Neural crest cell (in vitro differentiated cells): ENCODE results near the gene WDR33. TPM values are rescaled to one million over a fixed set of nuclear protein-coding genes. Genes with fewer than 3 reads are reported as not detected.

ENCODE experiments used
- DNase-seq: peaks from one replicate; pipeline ENCODE4 v3.0.0; 2021; ENCODE audit warnings: low read depth, mixed read lengths, low spot score
- H3K27ac Mint-ChIP-seq: one replicate; pipeline ENCODE4 v1.8.0; 2021; ENCODE audit warnings: mild to moderate bottlenecking, mixed read lengths; ENCODE audit not compliant: unreplicated experiment
- H3K27me3 Mint-ChIP-seq: 2 replicates; pipeline ENCODE4 v1.8.0; 2021; ENCODE audit warnings: low read depth, mild to moderate bottlenecking, mixed read lengths
- H3K36me3 Mint-ChIP-seq: 2 replicates; pipeline ENCODE4 v1.8.0; 2021; ENCODE audit warnings: low read depth, mild to moderate bottlenecking, mixed read lengths
- H3K4me1 Mint-ChIP-seq: 2 replicates; pipeline ENCODE4 v1.8.0; 2021; ENCODE audit warnings: mixed read lengths
- H3K4me3 Mint-ChIP-seq: one replicate; pipeline ENCODE4 v1.8.0; 2021; ENCODE audit warnings: mild to moderate bottlenecking, mixed read lengths
- H3K9me3 Mint-ChIP-seq: 2 replicates; pipeline ENCODE4 v1.8.0; 2021; ENCODE audit warnings: mixed read lengths
- total RNA-seq: library from RNA; stranded (reverse); gene quantifications from 2 replicates; pipeline ENCODE4 v1.2.1, GENCODE V29; 2021
- TF ChIP-seq, protein P1 (sequence below): fragments of 200-600 bp; sonication (generic); conservative IDR thresholded peaks from 2 replicates; pipeline ENCODE4 v1.5.0; 2021; ENCODE audit warnings: antibody characterized with exemption, mild to moderate bottlenecking

Gene WDR33
- total RNA-seq, 1 donor from 2014 or later = 72.4 TPM

DNA sequence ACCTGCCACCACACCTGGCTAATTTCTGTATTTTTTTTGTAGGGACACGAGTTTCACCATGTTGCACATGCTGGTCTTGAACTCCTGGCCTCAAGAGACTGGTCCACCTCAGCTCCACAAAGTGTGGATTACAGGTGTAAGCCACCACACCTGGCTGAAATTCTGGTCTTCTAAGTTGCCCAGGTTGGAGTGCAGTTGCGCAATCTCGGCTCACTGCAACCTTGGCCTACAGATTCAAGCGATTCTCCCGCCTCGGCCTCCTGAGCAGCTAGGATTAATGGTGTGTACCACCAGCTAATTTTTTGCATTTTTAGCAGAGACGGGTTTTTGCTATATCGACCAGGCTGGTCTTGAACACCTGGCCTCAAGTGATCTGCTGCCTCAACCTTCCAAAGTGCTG, 41.4 kb upstream of the WDR33 start:
- TF ChIP-seq, protein P1, sequence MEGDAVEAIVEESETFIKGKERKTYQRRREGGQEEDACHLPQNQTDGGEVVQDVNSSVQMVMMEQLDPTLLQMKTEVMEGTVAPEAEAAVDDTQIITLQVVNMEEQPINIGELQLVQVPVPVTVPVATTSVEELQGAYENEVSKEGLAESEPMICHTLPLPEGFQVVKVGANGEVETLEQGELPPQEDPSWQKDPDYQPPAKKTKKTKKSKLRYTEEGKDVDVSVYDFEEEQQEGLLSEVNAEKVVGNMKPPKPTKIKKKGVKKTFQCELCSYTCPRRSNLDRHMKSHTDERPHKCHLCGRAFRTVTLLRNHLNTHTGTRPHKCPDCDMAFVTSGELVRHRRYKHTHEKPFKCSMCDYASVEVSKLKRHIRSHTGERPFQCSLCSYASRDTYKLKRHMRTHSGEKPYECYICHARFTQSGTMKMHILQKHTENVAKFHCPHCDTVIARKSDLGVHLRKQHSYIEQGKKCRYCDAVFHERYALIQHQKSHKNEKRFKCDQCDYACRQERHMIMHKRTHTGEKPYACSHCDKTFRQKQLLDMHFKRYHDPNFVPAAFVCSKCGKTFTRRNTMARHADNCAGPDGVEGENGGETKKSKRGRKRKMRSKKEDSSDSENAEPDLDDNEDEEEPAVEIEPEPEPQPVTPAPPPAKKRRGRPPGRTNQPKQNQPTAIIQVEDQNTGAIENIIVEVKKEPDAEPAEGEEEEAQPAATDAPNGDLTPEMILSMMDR = no peak
- H3K4me1 Mint-ChIP-seq = peaks cover 26% of the 10 kb centered on the region
- no peak overlapping the region for H3K27ac Mint-ChIP-seq
- DNase-seq = no peak
- no peaks in the 10 kb centered on the region for H3K27me3 Mint-ChIP-seq
- no peak overlapping the region for H3K4me3 Mint-ChIP-seq
- no peaks in the 10 kb centered on the region for H3K9me3 Mint-ChIP-seq
- H3K36me3 Mint-ChIP-seq = peaks cover 11% of the 10 kb centered on the region

GRCh38 chr2:127847931-127848330, 37.0 kb upstream of the WDR33 start:
- H3K27ac Mint-ChIP-seq = no peak overlapping the region
- no peak overlapping the region for H3K4me3 Mint-ChIP-seq
- no peaks in the 10 kb centered on the region for H3K9me3 Mint-ChIP-seq
- H3K27me3 Mint-ChIP-seq = no peaks in the 10 kb centered on the region
- peaks cover 31% of the 10 kb centered on the region for H3K36me3 Mint-ChIP-seq
- DNase-seq = no peak
- H3K4me1 Mint-ChIP-seq = no peaks in the 10 kb centered on the region
- TF ChIP-seq, protein P1 = no peak

DNA sequence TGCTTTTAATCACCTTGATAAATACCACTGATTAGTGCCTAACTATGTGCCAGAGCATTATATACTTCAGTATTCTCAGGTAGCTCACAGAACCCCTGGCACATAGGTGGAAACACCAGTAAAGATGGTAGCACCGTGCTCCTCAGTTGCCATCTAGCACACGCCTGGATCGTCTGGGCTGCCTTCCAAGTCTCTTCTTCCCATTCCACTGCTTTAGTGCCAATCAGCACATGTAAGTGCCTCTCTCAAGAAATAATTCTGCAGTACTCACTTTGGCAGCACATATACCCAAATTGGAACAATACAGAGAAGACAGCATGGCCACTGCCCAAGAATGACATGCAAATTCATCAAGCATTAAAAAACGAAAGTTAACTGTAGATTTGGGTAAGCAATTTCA, 34.0 kb upstream of the WDR33 start:
- no peak overlapping the region for H3K4me3 Mint-ChIP-seq
- no peaks in the 10 kb centered on the region for H3K27me3 Mint-ChIP-seq
- TF ChIP-seq, protein P1 = no peak
- H3K36me3 Mint-ChIP-seq = peaks cover 31% of the 10 kb centered on the region
- H3K9me3 Mint-ChIP-seq = no peaks in the 10 kb centered on the region
- DNase-seq = no peak
- no peak overlapping the region for H3K27ac Mint-ChIP-seq
- no peaks in the 10 kb centered on the region for H3K4me1 Mint-ChIP-seq

- no peaks in the 10 kb centered on the region for H3K9me3 Mint-ChIP-seq
- no peak for DNase-seq
- no peak overlapping the region for H3K27ac Mint-ChIP-seq
- H3K4me1 Mint-ChIP-seq = no peaks in the 10 kb centered on the region
- no peaks in the 10 kb centered on the region for H3K27me3 Mint-ChIP-seq
- H3K4me3 Mint-ChIP-seq = no peak overlapping the region
- H3K36me3 Mint-ChIP-seq = peaks cover 24% of the 10 kb centered on the region
- TF ChIP-seq, protein P1 = no peak
Measured at GRCh38 chr2:127843677-127844076, 32.7 kb upstream of the WDR33 start.

DNA sequence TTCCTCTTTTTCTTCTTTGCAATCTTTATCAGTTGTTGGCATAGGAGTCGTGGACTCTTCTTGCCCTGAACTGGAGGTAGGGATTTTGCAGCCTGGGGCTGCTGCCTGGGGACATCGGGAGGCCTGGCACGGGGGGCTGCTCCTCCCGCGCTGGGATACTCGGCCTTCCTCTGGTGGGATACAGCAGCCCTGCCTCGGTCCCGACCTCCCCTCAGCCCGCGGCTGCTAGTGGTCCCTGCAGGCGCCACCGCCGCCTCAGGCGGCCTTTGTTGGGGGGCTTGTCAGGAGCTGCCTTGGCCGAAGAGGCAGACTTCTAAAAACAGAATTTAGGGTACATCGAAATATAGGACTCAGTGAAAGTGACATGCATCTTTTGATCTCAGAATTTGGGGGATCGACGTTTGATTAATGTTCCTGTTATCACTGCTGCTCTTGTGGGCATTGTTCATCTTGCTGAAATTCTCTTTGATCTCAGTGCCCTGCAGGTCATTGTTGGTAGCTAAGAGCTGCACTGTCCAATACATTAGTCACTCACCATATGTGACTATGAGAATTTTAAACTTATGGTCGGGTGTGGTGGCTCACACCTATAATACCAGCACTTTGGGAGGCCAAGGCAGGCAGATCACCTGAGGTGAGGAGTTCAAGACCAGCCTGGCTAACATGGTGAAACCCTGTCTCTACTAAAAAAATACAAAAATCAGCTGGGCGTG, 30.7 kb upstream of the WDR33 start:
- no peaks in the 10 kb centered on the region for H3K9me3 Mint-ChIP-seq
- TF ChIP-seq, protein P1 = no peak

More for the DNA sequence above, 30.7 kb upstream of the WDR33 start:
- no peaks in the 10 kb centered on the region for H3K27me3 Mint-ChIP-seq
- no peak overlapping the region for H3K27ac Mint-ChIP-seq
- peaks cover 18% of the 10 kb centered on the region for H3K36me3 Mint-ChIP-seq
- DNase-seq = no peak
- no peaks in the 10 kb centered on the region for H3K4me1 Mint-ChIP-seq
- no peak overlapping the region for H3K4me3 Mint-ChIP-seq
